ENCODE data around the gene MYO16.

MYO16 gene

GRCh38 chr13:108789476-108789875 lies 160.1 kb downstream of the MYO16 start:
- no peaks in the 10 kb centered on the region for H4K20me1 ChIP-seq (ENCODE audit: insufficient read depth, low read length, poor library complexity, severe bottlenecking)
- H2AFZ ChIP-seq (ENCODE audit: low read length), result no peak overlapping the region
- H3K27me3 ChIP-seq (ENCODE audit: insufficient read depth, low read length, poor library complexity, severe bottlenecking), result no peaks in the 10 kb centered on the region
- no peak overlapping the region for H3K4me2 ChIP-seq (ENCODE audit: low read depth, low read length, poor library complexity, severe bottlenecking)
- no peaks in the 10 kb centered on the region for H3K9me3 ChIP-seq (ENCODE audit: insufficient read depth, low read depth, low read length)
- H3F3A ChIP-seq (ENCODE audit: low read depth), result no peaks in the 10 kb centered on the region
- no peaks in the 10 kb centered on the region for H3K79me2 ChIP-seq (ENCODE audit: insufficient read depth, low read length)
- no peaks in the 10 kb centered on the region for H3K4me1 ChIP-seq (ENCODE audit: insufficient read depth, low read length, poor library complexity, severe bottlenecking)
- no peak overlapping the region for H3K9ac ChIP-seq (ENCODE audit: low read depth, low read length, poor library complexity, severe bottlenecking)
- no peaks in the 10 kb centered on the region for H3K9me2 ChIP-seq (replicated peaks; ENCODE audit: low read depth, low read length)
- H3K4me3 ChIP-seq (ENCODE audit: low read length, poor library complexity, severe bottlenecking), result no peak overlapping the region
- no peaks in the 10 kb centered on the region for H3K36me3 ChIP-seq (ENCODE audit: insufficient read depth, low read length)
- no peak for TF ChIP-seq EZH2phosphoT487 (IDR thresholded peaks at IDR 0.05; ENCODE audit: borderline replicate concordance)
- TF ChIP-seq, protein P1, sequence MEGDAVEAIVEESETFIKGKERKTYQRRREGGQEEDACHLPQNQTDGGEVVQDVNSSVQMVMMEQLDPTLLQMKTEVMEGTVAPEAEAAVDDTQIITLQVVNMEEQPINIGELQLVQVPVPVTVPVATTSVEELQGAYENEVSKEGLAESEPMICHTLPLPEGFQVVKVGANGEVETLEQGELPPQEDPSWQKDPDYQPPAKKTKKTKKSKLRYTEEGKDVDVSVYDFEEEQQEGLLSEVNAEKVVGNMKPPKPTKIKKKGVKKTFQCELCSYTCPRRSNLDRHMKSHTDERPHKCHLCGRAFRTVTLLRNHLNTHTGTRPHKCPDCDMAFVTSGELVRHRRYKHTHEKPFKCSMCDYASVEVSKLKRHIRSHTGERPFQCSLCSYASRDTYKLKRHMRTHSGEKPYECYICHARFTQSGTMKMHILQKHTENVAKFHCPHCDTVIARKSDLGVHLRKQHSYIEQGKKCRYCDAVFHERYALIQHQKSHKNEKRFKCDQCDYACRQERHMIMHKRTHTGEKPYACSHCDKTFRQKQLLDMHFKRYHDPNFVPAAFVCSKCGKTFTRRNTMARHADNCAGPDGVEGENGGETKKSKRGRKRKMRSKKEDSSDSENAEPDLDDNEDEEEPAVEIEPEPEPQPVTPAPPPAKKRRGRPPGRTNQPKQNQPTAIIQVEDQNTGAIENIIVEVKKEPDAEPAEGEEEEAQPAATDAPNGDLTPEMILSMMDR (conservative IDR thresholded peaks at IDR 0.05; ENCODE audit: low read length), result no peak

- H3K4me2 ChIP-seq (ENCODE audit: low read depth, low read length, poor library complexity, severe bottlenecking), result no peak overlapping the region
- no peak overlapping the region for H3K9ac ChIP-seq (ENCODE audit: low read depth, low read length, poor library complexity, severe bottlenecking)
- no peaks in the 10 kb centered on the region for H3K79me2 ChIP-seq (ENCODE audit: insufficient read depth, low read length)
- no peaks in the 10 kb centered on the region for H3K27me3 ChIP-seq (ENCODE audit: insufficient read depth, low read length, poor library complexity, severe bottlenecking)
- no peaks in the 10 kb centered on the region for H3F3A ChIP-seq (ENCODE audit: low read depth)
- no peak for TF ChIP-seq EZH2phosphoT487 (IDR thresholded peaks at IDR 0.05; ENCODE audit: borderline replicate concordance)
- TF ChIP-seq, protein P1 (conservative IDR thresholded peaks at IDR 0.05; ENCODE audit: low read length), result no peak
- H3K36me3 ChIP-seq (ENCODE audit: insufficient read depth, low read length), result no peaks in the 10 kb centered on the region
- H3K4me3 ChIP-seq (ENCODE audit: low read length, poor library complexity, severe bottlenecking), result no peak overlapping the region
- H3K9me2 ChIP-seq (replicated peaks; ENCODE audit: low read depth, low read length), result no peaks in the 10 kb centered on the region
- H2AFZ ChIP-seq (ENCODE audit: low read length), result no peak overlapping the region
- no peaks in the 10 kb centered on the region for H4K20me1 ChIP-seq (ENCODE audit: insufficient read depth, low read length, poor library complexity, severe bottlenecking)
- no peaks in the 10 kb centered on the region for H3K9me3 ChIP-seq (ENCODE audit: insufficient read depth, low read depth, low read length)
- H3K4me1 ChIP-seq (ENCODE audit: insufficient read depth, low read length, poor library complexity, severe bottlenecking), result no peaks in the 10 kb centered on the region
Observed at GRCh38 chr13:108795841-108796240, 166.4 kb downstream of the MYO16 start.

DNA sequence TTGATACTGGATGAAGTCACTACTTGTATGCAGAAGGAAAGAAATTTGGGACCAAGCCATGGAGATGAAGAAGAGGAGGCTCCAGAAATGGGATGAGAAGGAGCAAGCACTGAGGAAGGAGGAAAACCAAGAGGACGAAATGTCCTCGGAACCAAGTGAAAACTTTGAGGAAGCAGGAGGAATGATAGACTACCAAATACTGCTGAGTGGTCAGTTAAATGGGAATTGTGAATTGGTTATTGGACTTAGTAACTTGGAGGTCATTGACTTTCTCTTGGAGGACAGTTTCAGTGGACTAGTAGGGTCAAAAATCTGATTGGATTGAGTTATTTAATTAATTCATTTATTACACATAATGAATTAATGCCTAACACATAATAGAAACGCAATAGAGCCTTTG lies 167.9 kb downstream of the MYO16 start:
- no peaks in the 10 kb centered on the region for H3K36me3 ChIP-seq (ENCODE audit: insufficient read depth, low read length)
- no peak overlapping the region for H3K4me2 ChIP-seq (ENCODE audit: low read depth, low read length, poor library complexity, severe bottlenecking)
- no peak overlapping the region for H3K9ac ChIP-seq (ENCODE audit: low read depth, low read length, poor library complexity, severe bottlenecking)
- H4K20me1 ChIP-seq (ENCODE audit: insufficient read depth, low read length, poor library complexity, severe bottlenecking), result no peaks in the 10 kb centered on the region
- H3K9me3 ChIP-seq (ENCODE audit: insufficient read depth, low read depth, low read length), result no peaks in the 10 kb centered on the region
- TF ChIP-seq, protein P1 (conservative IDR thresholded peaks at IDR 0.05; ENCODE audit: low read length), result no peak
- no peak for TF ChIP-seq EZH2phosphoT487 (IDR thresholded peaks at IDR 0.05; ENCODE audit: borderline replicate concordance)
- no peak overlapping the region for H3K4me3 ChIP-seq (ENCODE audit: low read length, poor library complexity, severe bottlenecking)
- no peak overlapping the region for H2AFZ ChIP-seq (ENCODE audit: low read length)
- no peaks in the 10 kb centered on the region for H3K79me2 ChIP-seq (ENCODE audit: insufficient read depth, low read length)
- H3K4me1 ChIP-seq (ENCODE audit: insufficient read depth, low read length, poor library complexity, severe bottlenecking), result no peaks in the 10 kb centered on the region
- H3K27me3 ChIP-seq (ENCODE audit: insufficient read depth, low read length, poor library complexity, severe bottlenecking), result no peaks in the 10 kb centered on the region
- H3F3A ChIP-seq (ENCODE audit: low read depth), result no peaks in the 10 kb centered on the region
- H3K9me2 ChIP-seq (replicated peaks; ENCODE audit: low read depth, low read length), result no peaks in the 10 kb centered on the region
